Cerebellar nuclear complex (tissue), 1 donor: ENCODE measurements around the gene TBC1D24.
A peak's percentile ranks its signal among the peaks of the same experiment; 100 is the strongest.

Source experiments
- DNase-seq, 2 experiments: peaks; one replicate each; lab custom pipeline; 2025; lab: John Stamatoyannopoulos, UW

TBC1D24 gene

GRCh38 chr16:2517954-2518605 lies 43.2 kb downstream of the TBC1D24 start:
- no peak for DNase-seq

GRCh38 chr16:2518823-2519710 lies 44.1 kb downstream of the TBC1D24 start:
- no peak for DNase-seq

GRCh38 chr16:2519711-2520080 lies 44.8 kb downstream of the TBC1D24 start:
- no peak for DNase-seq

- DNase-seq = peak in 1 of 2 experiments; percentile 20
These were observed 45.3 kb downstream of the TBC1D24 start, which contains the start of gene AMDHD2 for GRCh38 chr16:2520097-2520783. AMDHD2 (plus strand) TSS chr16:2520371; CDS start chr16:2520459, 88 bp downstream.

GRCh38 chr16:2520784-2521531 lies 46.0 kb downstream of the TBC1D24 start:
- no peak for DNase-seq

GRCh38 chr16:2523801-2524231 lies 48.9 kb downstream of the TBC1D24 start:
- DNase-seq = no peak

- DNase-seq = no peak
These were observed 49.5 kb downstream of the TBC1D24 start for GRCh38 chr16:2524339-2524938.

GRCh38 chr16:2526135-2526534 lies 51.2 kb downstream of the TBC1D24 start:
- DNase-seq = no peak

- DNase-seq = no peak
These were observed 52.3 kb downstream of the TBC1D24 start for GRCh38 chr16:2527071-2527783.

GRCh38 chr16:2527784-2528100 lies 52.8 kb downstream of the TBC1D24 start:
- no peak for DNase-seq

GRCh38 chr16:2528161-2529060 lies 53.5 kb downstream of the TBC1D24 start:
- DNase-seq = no peak

- no peak for DNase-seq
These were observed 54.4 kb downstream of the TBC1D24 start for GRCh38 chr16:2529061-2529931.

- no peak for DNase-seq
These were observed 55.2 kb downstream of the TBC1D24 start for GRCh38 chr16:2529961-2530628.

- no peak for DNase-seq
These were observed 55.8 kb downstream of the TBC1D24 start for GRCh38 chr16:2530629-2531318.

- DNase-seq = no peak
These were observed 56.4 kb downstream of the TBC1D24 start, which contains the start of gene CEMP1 for GRCh38 chr16:2531371-2531695. CEMP1 (minus strand) TSS chr16:2531408; CDS start chr16:2531073, 335 bp downstream.

GRCh38 chr16:2531696-2532493 lies 57.0 kb downstream of the TBC1D24 start:
- DNase-seq = peak; percentile 81
